Measurements from ENCODE around the gene CCM2L.

Gene CCM2L

DNA sequence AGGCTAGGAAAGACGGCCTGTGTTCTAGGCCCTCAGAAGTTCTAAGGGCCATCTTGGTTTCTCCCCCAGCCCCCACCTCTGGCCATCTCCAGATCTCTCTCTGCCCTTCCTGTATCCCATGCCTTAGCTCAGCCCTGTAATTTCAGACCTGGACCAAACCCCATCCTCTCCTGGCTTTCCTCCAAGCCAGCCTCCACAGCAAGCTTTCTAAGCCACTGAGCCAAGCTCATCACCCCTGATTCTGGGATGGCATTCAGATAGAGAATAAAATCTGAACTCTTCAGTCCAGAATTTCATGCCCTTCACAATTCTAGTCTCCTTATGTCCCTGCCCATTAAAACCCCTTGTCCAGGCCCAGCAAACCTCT, 18.9 kb upstream of the CCM2L start:
- in situ Hi-C loops (cut with MboI; ENCODE audit: low sequenced_read_pairs): no loop called here

DNA sequence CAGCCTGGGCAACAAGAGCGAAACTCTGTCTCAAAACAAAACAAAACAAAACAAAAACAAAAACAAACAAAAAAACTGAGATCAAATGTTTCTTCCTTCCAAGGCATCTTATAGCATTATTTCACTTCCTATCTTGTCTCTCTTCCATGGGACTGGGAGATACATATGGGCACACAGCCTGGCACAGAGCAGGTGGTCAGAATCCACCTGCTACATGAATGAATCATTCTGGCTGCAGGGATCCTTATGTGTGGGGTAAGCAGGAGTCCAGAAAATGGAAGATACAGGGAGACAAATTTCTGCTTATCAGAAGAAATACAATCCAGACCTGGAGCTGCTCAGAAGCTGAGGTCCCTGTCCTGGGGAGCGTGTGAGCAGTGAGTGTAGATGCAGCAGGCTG, 18.2 kb upstream of the CCM2L start:
- in situ Hi-C loops (cut with MboI; ENCODE audit: low sequenced_read_pairs): no loop called here

DNA sequence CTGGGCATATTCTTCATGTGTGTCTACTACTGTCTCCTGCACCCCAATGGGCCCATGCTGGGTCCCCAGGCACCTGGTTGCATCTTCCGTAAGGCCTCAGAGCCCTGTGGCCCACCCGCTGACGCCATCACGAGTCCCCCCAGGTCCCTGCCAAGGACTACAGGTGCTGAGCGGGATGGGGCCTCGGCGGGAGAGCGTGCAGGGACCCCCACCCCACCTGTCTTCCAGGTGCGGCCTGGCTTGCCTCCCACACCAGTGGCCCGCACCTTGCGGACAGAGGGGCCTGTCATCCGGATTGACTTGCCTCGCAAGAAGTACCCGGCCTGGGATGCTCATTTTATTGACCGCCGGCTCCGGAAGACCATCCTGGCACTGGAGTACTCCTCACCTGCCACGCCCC, 13.2 kb upstream of the CCM2L start:
- in situ Hi-C loops (cut with MboI; ENCODE audit: low sequenced_read_pairs): no loop called here

DNA sequence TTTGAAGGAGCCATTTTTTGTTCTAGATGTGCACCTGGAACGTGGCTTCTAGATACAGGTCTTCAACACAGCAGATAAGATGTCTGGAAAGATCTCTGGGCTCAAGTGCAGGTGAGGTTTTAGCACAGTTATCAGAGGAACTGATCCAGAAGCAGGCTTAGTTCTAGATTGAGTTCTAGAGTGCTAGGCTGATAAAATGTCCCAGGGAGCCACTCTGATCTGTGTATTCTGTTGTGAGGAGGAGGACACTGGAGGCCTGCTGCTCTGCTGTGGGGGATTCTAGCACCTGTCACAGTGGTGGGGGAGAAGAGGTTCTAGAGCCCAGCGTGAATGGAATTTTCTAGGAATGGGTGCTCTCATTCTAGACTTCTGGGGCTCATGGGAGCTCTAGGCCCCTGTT, 12.0 kb upstream of the CCM2L start:
- in situ Hi-C loops (cut with MboI; ENCODE audit: low sequenced_read_pairs): no loop called here

DNA sequence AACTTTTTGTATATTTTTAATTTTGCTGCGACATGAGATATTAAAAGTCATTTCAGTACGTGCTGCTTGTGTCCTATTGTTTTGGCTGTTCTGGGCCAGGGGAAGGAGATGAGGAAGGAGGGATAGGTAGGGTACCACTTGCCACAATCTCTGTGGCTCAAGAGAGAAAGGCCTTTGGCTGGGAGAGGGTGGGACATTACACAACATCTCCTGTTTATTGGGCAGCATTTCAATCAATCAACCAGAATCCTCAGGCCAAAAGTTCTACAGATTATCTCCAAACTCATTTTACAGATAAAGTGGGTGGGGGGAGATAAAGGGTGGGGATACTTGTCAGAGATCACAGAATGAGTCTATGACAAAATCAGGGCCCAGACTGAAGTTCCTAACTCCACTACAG, 6.9 kb upstream of the CCM2L start:
- in situ Hi-C loops (cut with MboI; ENCODE audit: low sequenced_read_pairs): no loop called here

DNA sequence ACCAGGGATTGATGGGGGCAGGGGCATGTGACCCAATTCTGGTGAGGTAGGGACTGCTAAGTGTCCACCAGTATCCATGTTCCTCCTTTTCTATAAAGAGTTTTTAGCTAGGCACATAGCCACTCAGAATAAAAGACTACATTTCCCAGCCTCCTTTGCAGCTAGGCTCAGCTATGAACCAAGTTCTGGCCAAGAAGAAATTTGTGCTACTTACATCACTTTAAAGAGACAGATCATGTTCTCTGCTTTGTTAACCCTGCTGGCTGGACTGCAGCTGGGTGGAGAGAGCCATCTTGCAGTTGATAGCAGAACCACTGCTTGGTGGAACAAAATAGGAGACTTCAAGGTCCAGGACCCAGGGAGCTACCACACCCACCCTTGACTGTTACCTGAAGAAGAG, 5.3 kb upstream of the CCM2L start:
- in situ Hi-C loops (cut with MboI; ENCODE audit: low sequenced_read_pairs): no loop called here

DNA sequence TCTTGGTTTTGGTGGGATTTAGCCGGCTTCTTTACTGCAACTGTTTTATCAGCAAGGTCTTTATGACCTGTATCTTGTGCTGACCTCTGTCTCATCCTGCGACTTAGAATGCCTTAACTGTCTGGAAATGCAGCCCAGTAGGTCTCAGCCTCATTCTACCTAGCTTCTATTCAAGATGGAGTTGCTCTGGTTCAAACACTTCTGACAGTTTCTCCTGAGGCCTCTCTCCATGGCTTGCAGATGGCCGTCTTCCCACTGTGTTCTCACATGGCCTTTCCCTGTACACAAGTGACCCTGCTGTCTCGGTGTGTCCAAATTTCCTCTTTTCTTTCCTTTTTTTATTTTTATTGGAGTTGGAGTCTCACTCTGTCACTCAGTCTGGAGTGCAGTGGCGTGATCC, 4.2 kb upstream of the CCM2L start:
- in situ Hi-C loops (cut with MboI; ENCODE audit: low sequenced_read_pairs): no loop called here

DNA sequence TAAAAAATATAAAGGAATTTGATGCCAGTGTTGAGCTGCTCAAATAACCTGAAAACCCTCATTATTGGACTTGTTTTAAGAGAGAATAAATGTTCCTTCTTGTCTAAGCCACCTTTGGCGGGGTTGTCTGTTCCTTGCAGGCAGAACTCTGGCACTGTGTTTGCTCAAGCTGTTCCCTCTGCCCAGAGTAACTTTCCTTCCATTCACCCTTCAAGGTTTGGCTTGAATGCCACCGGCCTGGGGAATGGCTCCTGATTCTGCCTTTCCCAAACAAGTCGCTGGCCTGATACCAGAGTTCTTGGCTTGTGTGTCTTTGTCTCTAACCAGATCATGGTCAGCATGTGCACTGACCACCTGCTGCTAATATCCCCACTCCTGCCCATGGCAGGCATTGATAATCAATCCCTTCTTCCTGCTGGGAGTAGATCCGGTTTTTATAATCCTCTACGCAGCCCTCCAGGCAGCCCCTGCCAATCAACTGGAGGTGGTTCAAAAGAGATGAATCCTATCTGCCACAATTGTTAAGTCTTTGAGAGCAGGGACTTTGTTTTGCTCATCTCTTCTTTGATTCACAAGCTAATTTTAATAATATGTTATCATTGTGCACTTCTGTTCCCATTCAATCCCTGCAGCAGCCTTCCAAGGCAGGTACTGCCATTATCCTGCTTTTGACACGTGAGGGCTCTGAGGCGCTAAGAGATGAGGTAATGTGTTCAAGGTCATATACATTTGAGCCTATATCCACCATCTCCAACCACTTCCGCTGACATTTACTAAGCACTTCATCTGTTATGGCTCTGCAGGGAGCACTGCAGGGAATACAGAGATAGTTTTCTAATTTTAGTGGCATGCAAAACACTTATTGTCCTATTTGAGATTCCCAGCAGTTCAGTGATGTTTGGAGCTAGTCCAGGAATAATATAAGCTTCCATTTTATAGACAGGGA, 3.1 kb upstream of the CCM2L start:
- in situ Hi-C loops (cut with MboI; ENCODE audit: low sequenced_read_pairs): no loop called here

DNA sequence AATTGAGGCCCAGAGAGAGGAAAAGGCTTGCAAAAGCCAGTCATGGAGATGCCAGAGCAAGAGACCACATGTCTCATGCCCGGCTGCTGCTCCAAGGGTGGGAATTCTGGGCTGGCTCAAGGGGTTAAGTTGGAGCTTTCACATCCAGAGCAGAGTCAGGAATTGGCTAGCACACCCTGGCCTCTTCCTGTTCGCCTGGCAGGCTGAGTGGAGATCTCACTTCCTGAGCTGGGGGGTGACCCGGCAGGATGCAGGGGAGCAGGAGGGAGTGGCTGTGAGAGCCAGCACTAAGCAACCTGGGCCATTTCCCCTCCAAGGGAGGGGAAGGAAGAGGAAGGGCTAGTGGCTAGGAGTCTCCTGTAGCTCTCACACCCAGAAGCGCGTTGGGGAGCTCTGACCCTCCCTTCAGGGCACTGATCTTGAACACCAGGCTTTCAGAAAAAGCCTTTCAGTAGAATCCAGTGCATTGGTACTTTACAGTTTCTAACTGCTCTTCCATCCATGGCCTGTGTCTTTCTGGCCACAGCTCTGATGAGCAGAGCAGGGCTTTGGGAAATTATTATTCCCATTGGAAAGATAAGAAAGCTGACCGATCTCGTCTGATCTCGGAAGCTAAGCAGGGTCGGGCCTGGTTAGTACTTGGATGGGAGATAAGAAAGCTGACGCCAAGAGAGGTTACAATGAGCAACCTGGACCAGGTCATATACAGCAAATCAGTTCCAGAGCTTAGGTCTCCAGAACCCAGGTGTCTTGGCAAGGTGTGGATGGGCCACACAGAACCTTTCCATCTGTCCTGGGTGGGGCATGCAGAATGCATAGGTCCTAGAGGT, 2.2 kb upstream of the CCM2L start:
- in situ Hi-C loops (cut with MboI; ENCODE audit: low sequenced_read_pairs): no loop called here

DNA sequence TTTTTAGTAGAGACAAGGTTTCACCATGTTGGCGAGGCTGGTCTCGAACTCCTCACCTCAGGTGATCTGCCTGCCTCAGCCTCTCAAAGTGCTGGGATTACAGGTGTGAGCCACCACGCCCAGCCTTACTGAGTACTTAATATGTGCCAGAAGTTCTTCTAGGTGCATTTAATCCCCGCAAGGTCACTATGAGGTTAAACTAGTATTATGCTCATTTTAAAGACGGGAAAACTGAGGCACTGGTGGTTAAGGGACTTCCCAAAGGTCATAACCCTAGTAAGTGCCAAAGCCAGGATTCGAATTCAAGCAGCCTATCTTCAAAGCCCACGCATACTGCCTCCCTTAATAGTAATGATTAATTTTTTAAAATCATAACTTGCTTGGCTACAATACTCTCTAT, 674 bp upstream of the CCM2L start:
- in situ Hi-C loops (cut with MboI; ENCODE audit: low sequenced_read_pairs): no loop called here

DNA sequence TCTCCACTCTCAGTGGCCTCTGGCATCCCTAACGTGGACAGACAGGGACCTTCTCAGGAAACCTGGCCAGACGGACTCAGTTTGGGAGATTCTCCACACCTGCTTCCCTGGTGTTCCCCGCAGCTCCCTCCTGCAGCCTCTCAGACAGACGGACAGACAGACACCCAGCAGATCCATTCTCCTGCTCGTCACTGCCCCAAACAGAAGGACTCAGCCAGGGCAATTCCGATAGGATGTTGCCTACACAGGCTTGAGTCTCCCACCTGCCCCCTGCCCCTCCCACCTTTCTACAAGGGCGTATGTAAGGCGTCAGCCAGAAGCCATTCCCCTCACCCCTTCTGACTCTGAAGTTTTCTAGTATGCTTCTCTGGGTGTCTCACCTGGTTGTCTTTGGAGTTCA, 428 bp downstream of the CCM2L start:
- in situ Hi-C loops (cut with MboI; ENCODE audit: low sequenced_read_pairs): no loop called here

DNA sequence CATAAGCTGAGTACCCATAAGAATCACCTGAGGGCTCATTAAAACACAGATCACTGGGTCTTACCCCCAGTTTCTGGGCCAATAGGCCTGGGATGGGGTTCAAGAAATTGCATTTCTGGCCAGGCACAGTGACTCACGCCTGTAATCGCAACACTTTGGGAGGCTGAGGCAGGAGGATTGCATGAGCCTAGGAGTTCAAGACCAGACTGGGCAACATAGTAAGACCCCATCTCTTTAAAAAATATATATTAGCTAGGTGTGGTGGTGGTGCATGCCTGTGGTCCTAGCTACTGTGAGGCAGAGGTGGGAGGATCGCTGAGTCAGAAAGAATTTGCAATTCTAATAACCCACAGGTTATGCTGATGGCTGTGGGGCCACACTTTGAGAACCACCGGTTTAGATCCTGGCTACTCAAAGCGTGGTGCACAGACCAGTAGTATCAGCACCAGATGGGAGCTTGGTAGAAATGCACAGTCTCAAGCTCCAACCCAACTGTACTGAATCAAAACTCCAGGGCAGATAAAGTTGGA, 2.0 kb downstream of the CCM2L start:
- in situ Hi-C loops (cut with MboI; ENCODE audit: low sequenced_read_pairs): no loop called here

DNA sequence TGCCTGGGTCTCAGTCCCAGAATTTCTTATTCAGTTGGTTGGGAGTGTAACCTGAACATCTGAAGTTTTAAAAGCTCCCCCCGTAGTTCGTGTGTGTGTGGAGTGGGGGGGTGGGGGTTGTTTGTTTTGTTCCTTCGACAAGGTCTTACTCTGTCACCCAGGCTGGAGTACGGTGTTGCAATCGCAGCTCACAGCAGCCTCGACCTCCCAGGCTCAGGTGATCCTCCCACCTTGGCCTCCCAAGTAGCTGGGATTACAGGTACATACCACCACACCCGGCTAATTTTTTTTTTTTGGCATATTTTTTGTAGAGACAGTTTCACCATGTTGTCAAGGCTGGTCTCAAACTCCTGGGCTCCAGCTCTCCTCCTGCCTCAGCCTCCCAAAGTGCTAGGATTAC, 3.1 kb downstream of the CCM2L start:
- in situ Hi-C loops (cut with MboI; ENCODE audit: low sequenced_read_pairs): no loop called here

DNA sequence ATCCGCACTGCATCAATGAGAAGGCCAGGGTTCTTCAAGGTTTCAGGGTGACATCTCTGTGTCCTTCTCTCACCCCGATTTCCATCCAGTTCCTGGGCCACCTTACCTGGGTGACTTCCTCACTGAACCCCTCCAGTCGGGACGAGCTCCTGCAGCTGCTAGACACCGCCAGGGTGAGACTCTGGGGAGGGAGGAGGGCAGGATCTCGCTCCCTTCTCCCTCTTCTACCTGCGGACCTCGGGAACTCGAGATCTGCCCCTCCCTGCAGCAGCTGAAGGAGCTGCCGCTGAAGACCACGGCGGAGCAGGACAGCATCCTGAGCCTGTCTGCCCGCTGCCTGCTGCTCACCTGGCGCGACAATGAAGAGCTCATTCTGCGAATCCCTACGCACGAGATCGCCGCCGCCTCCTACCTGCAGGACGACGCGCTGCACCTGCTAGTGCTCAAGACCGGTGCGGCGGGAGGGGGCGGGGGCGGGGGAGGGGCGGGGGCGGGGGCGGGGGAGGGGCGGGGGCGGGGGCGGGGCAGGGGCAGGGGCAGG, 7.5 kb downstream of the CCM2L start:
- in situ Hi-C loops (cut with MboI; ENCODE audit: low sequenced_read_pairs): no loop called here

DNA sequence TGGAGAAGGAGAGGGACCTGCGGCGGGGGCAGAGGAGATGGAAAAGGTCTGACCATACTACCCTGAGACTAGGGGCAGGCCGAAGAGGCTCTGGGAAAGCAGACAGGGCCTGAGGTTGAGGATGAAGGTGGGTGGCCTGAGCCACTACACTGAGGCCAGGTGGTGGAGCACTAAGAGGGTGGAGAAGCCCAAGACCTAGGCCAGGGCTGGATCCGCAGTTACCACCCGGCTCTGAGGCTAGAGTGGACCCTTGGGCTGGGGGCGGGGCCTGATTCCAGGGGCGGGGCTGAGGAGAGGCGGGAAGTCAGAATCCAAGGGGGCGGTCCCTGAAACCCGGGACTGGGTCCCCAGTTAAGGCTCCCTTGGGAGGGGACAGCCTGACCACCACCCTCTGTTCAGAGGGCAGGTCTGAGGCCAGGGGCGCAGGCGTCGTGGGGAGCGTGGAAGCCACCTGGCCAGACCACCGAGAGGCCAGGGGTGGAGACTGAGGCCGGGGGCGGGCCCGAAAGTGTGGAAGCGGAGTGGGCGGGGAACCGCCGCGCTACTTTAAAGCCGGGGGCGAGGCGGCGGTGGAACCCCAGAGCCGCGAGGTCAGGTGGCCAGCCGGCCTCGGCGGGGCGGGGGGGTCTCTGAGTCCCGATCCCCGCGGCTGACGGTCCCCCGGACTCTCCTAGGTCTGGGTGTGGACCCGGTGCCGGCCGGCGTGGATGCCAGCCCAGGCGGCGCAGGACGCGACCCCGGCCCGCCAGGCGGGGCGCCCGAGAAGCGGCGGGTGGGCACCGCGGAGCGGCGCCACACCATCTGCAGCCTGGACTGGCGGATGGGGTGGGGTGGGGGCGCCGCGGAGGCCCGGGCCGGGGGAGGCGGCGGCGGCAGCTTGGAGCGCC, 8.3 kb downstream of the CCM2L start:
- in situ Hi-C loops (cut with MboI; ENCODE audit: low sequenced_read_pairs): no loop called here

DNA sequence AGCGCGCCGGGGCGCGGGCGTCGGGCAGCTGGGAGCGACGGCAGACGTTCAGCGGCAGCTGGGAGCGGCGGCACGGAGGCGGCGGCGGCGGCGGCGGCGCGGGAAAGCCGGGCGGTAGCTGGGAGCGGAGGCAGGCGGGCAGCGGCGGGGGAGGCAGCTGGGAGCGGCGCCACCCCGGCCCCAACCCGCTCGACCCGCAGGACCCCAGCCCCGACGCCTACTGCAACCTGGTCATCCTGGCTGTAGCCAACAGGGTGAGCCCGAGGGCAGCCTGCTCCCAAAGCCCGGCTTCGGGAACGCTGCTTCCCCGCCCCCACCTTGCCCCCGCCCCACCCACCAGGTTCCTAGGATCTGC, 8.9 kb downstream of the CCM2L start:
- in situ Hi-C loops (cut with MboI; ENCODE audit: low sequenced_read_pairs): no loop called here

DNA sequence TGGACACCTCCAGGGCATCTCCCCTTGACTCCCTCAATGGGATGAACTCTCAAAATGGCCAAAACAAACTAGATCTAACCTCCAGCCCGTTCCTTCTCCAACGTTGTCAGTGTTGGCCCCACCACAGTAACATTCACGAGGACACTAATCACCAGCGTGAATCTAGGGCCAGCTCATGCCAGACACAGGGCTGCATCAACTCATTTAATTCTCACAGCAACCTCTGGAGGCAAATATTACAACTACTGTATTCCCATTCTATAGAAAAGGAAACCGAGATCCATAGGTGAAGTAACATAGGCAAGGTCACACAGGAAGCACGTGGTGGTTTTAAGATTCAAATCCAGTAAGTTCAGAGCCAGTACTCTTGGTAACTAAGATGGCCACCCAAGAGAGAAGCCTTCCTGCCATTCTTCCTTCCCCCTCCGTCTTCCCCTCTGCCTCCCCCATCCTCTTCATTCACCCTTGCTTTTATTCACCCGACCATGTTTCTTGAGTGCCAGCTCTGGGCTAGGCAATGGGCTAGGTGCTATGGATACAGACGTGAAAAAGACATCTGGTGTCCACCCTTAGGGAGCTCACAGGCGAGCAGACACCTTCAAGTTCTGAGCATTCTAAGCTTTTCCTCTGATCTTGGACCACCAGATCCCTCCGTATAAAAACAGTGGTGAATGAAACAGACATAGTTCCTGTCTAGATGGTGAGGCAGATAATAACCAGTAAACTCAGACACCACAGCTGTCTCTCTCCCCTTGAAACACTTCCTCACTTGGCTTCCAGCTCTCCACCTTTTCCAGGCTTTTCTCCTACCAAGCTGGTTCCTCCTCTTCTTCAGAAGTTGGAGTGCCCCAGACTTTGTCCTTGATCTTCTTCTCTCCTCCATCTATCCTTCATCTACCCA, 9.6 kb downstream of the CCM2L start:
- in situ Hi-C loops (cut with MboI; ENCODE audit: low sequenced_read_pairs): no loop called here

DNA sequence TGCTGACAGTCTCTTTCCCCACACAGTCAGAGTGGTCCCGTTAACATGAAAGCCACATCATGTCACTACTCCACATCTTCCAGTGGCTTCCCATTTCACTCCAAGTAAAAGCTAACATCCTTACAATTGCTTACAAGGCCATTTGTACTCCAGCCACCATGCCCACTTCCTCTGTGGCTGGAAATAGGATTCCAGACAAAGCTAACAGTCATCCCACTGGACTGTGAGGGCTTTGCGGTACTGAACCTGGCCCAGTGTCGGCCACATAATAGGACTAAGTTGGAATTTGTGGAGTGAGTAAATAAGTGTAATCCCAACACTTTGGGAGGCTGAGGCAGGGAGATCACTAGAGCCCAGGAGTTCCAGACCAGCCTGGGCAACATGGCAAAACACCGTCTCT, 10.9 kb downstream of the CCM2L start:
- in situ Hi-C loops (cut with MboI; ENCODE audit: low sequenced_read_pairs): no loop called here

DNA sequence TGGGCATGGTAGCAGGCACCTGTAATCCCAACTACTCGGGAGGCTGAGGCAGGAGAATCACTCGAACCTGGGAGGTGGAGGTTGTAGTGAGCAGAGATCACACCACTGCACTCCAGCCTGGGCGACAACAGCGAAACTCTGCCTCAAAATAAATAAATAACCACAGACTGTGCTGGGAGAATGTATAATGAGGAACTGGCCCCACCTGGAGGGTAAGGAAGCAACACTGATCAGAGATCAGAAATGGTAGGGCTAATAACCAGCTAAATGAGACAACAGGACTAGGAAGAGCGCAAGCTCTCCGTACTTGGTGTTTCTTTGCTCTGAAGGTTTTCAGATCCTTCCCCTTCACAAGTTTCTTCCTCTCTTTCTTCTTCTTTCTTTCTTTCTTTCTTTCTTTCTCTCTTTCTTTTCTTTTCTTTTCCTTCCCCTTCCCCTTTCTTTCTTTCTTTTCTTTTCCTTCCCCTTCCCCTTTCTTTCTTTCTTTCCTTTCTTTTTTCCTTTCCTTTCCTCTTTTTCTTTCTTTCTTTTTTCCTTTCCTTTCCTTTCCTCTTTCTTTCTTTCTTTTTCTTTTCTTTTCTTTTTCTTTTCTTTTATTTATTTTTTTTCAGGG, 14.6 kb downstream of the CCM2L start:
- in situ Hi-C loops (cut with MboI; ENCODE audit: low sequenced_read_pairs): no loop called here

Measured in hTERT RPE-1 (cell line).